ENCODE results near the gene TGM5. TPM values are rescaled to one million over a fixed set of nuclear protein-coding genes. Genes with fewer than 3 reads are reported as not detected.

The TGM5 gene
- total RNA-seq, 1 experiment from 2014 or later = not detected

DNA sequence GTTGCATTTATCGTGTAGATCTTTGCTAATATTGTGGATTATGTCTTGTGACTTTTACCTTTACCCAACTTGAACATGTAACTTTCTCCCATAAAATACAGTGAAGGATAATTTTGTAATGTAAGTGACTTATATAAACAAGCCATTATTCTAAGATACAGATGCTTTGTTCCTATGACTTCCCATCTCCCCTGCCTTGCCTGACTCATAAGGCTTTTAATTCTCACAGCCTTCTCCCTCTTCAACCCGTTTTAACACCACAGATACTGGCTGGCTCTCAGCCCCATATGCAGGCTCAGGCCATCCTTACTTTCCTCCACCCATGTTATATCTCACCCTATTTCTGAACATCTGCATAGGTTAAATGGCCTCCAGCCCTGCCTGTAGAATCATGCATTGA, 77.4 kb downstream of the TGM5 start:
- no peaks in the 10 kb centered on the region; the same call in 1 of the 2 replicates for H3K79me2 ChIP-seq (ENCODE audit: insufficient read depth, low read length)
- TF ChIP-seq POLR2A (IDR thresholded peaks at IDR 0.05; ENCODE audit: borderline replicate concordance, extremely low read depth, insufficient read depth, insufficient read length) (no peak), MAX (IDR thresholded peaks at IDR 0.05) (no peak), YY1 (IDR thresholded peaks at IDR 0.05; ENCODE audit: extremely low read depth, insufficient replicate concordance, low read depth, low read length) (no peak), ELF1 (IDR thresholded peaks at IDR 0.05; ENCODE audit: borderline replicate concordance, low read depth) (no peak), CBX3 (IDR thresholded peaks at IDR 0.05; ENCODE audit: low read depth) (no peak), SIN3A (IDR thresholded peaks at IDR 0.05; ENCODE audit: low read depth) (no peak), SP1 (IDR thresholded peaks at IDR 0.05; ENCODE audit: low read depth) (no peak), ZNF274 (IDR thresholded peaks at IDR 0.05; ENCODE audit: low read depth, low read length) (no peak), REST (IDR thresholded peaks at IDR 0.05; ENCODE audit: low read depth) (no peak), EZH2phosphoT487 (IDR thresholded peaks at IDR 0.05; ENCODE audit: borderline replicate concordance) (no peak), FOSL1 (IDR thresholded peaks at IDR 0.05; ENCODE audit: low read depth) (no peak), TCF7L2 (IDR thresholded peaks at IDR 0.05; ENCODE audit: borderline replicate concordance, extremely low read depth, insufficient read depth, insufficient read length) (no peak), SRF (IDR thresholded peaks at IDR 0.05; ENCODE audit: low read depth) (no peak), ZBTB33 (IDR thresholded peaks at IDR 0.05; ENCODE audit: extremely low read depth, insufficient replicate concordance, low read length) (no peak), JUND (IDR thresholded peaks at IDR 0.05) (no peak), RAD21 (IDR thresholded peaks at IDR 0.05; ENCODE audit: low read depth) (no peak), ZFX (IDR thresholded peaks at IDR 0.05) (no peak), EZH2 (IDR thresholded peaks at IDR 0.05) (no peak)
- TF ChIP-seq, protein P1, sequence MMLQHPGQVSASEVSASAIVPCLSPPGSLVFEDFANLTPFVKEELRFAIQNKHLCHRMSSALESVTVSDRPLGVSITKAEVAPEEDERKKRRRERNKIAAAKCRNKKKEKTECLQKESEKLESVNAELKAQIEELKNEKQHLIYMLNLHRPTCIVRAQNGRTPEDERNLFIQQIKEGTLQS (IDR thresholded peaks at IDR 0.05) = no peak
- ChIA-PET RAD21 (ENCODE audit: low non-redundant PET in 1 of 2, low total read pairs in 2 of 2, uncharacterized antibody in 2 of 2, unreplicated experiment in 2 of 2) (no interaction called here), CTCF (interaction anchor here (1.5 kb wide), 1 partner anchor 15 kb away, joined by 6 read pairs; no protein-coding TSS in a partner anchor), POLR2A (no interaction called here)
- H3K36me3 ChIP-seq (ENCODE audit: control insufficient read depth in 1 of 2, insufficient read depth in 2 of 2, low read length in 2 of 2) = peaks cover 12 to 30% of the 10 kb centered on the region in 2 experiments
- H3K9me3 ChIP-seq (ENCODE audit: control insufficient read depth in 1 of 2, insufficient read depth in 1 of 2, low read depth in 1 of 2, low read length in 2 of 2) = no peaks in the 10 kb centered on the region
- H4K20me1 ChIP-seq (ENCODE audit: insufficient read depth) = peaks cover 2% of the 10 kb centered on the region; the same call in 1 of the 2 replicates
- H3K9me2 ChIP-seq (ENCODE audit: insufficient read depth) = no peaks in the 10 kb centered on the region
- H3K27me3 ChIP-seq (ENCODE audit: insufficient read depth, low read length) = no peaks in the 10 kb centered on the region
- DNase-seq (ENCODE audit: low read depth, low spot score) = no peak
- H2AFZ ChIP-seq (ENCODE audit: low read depth, low read length, poor library complexity, severe bottlenecking) = no peak overlapping the region
- BruUV-seq (replicated peaks) = no TSS peak
- peaks cover 10 to 11% of the 10 kb centered on the region in 2 experiments; a peak in 3 of 4 replicates for H3K4me1 ChIP-seq (ENCODE audit: control insufficient read depth in 1 of 2, insufficient read depth in 2 of 2, low read length in 2 of 2)
- no peak overlapping the region for H3K9ac ChIP-seq (ENCODE audit: low read length)
- ATAC-seq = no peak
- intact Hi-C loops (cut with micrococcal nuclease) = loop anchor here (5.0 kb wide), 2 partner anchors 57 to 93 kb away; partner anchors contain the start of gene TMEM62
- H3K27ac ChIP-seq (ENCODE audit: low read depth, low read length) = no peak overlapping the region
- no peak overlapping the region for H3K4me2 ChIP-seq (ENCODE audit: low read length)
- H3K4me3 ChIP-seq (replicated peaks in 1 of 2; ENCODE audit: low read depth in 1 of 2, low read length in 2 of 2) = no peak overlapping the region
